Measurements from ENCODE around the gene KCNN3. TPM values are rescaled to one million over a fixed set of nuclear protein-coding genes. Genes with fewer than 3 reads are reported as not detected.

Gene KCNN3
- total and polyA plus RNA-seq, 2 of the 8 experiments (the other 6 are each of a cell fraction or from before 2014, with no cell fraction given): 2.8 to 3.7 TPM

DNA sequence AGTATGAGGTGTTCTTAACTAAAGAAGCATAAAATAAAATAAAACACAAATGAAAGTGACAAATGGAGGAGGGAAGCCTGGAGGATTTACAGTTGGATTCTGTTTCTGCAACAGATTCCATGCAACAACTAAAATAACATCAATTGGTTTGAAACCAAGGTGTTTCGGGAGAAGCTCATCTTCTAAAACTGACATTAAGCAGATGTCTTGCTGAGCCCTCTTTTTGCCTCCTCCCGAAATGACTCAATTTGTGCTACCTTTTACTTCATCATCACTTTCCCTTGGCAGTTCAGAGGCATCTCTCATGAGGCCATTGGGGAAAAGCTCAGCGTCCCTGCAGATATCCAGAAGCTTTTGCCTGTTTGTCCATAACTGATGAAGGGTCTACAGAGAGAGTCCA, 140.5 kb downstream of the KCNN3 start:
- H3K27ac ChIP-seq (ENCODE audit: low read depth, low read length): no peak overlapping the region
- no peak overlapping the region for H4K5ac ChIP-seq (ENCODE audit: insufficient read length, low read depth, low read length)
- H4K8ac ChIP-seq (ENCODE audit: extremely low read depth, insufficient read depth, low read length): no peak overlapping the region
- WGBS, 2 experiments (ENCODE audit: extremely low coverage in 1 of 2, insufficient coverage in 1 of 2, insufficient read length in 1 of 2, insufficient replicate concordance in 2 of 2, low coverage in 1 of 2, low lambda C conversion rate in 2 of 2, missing lambda C conversion rate in 1 of 2): 89% methylated on average over 3 of the region's 3 CpGs; no CpG with 5 or more reads in 1 of the 2 experiments
- H3K9ac ChIP-seq (replicated peaks in 1 of 4; ENCODE audit: extremely low read depth in 1 of 4, low read depth in 3 of 4, low read length in 3 of 4): no peak overlapping the region
- no peak overlapping the region for H2BK120ac ChIP-seq (replicated peaks; ENCODE audit: low read depth, low read length)
- no peak overlapping the region for H2BK15ac ChIP-seq (ENCODE audit: low read length)
- H3K23me2 ChIP-seq (ENCODE audit: low read depth, low read length): no peaks in the 10 kb centered on the region
- H2BK20ac ChIP-seq (ENCODE audit: low read length): no peak overlapping the region
- no peaks in the 10 kb centered on the region for H3K27me3 ChIP-seq (replicated peaks in 1 of 4; ENCODE audit: control insufficient read depth in 3 of 4, extremely low read depth in 1 of 4, insufficient read depth in 3 of 4, low read length in 3 of 4)
- H4K20me1 ChIP-seq (replicated peaks in 1 of 2; ENCODE audit: control insufficient read depth in 1 of 2, insufficient read depth in 2 of 2, low read length in 2 of 2): no peaks in the 10 kb centered on the region
- H2BK5ac ChIP-seq (ENCODE audit: low read depth, low read length): no peak overlapping the region
- no peak overlapping the region for H3K4me2 ChIP-seq (ENCODE audit: insufficient read depth in 1 of 2, low read depth in 2 of 2, low read length in 2 of 2)
- CTCF ChIA-PET (ENCODE audit: partially characterized antibody): interaction anchor here (0.8 to 2.7 kb wide), 17 partner anchors 8 to 250 kb away, joined by 3 to 19 read pairs (median 4); no protein-coding TSS in a partner anchor
- no peak overlapping the region for H3K56ac ChIP-seq (replicated peaks; ENCODE audit: insufficient read length, low read depth, low read length)
- H4K91ac ChIP-seq (replicated peaks; ENCODE audit: insufficient read length, low read length): no peak overlapping the region
- no peaks in the 10 kb centered on the region for H3K79me2 ChIP-seq (ENCODE audit: control insufficient read depth in 1 of 2, insufficient read depth in 2 of 2, low read length in 2 of 2)
- no peaks in the 10 kb centered on the region for H3K79me1 ChIP-seq (ENCODE audit: low read depth, low read length)
- no peak for FAIRE-seq
- peaks cover 3 to 17% (median 8%) of the 10 kb centered on the region in 4 experiments; a peak in 6 of 7 replicates for H3K4me1 ChIP-seq (replicated peaks in 1 of 4; ENCODE audit: control insufficient read depth in 3 of 4, insufficient read depth in 4 of 4, low read length in 3 of 4)
- no peaks in the 10 kb centered on the region for H3K9me3 ChIP-seq (ENCODE audit: insufficient read depth in 2 of 2, low read depth in 1 of 2, low read length in 1 of 2)
- no peak overlapping the region for H3K4me3 ChIP-seq (ENCODE audit: extremely low read depth in 1 of 4, insufficient read depth in 2 of 4, low read depth in 3 of 4, low read length in 4 of 4)
- peak overlapping the region; percentile 0; the same call in 1 of the 2 replicates for H2BK12ac ChIP-seq (ENCODE audit: low read depth, low read length)
- DNase-seq (ENCODE audit: low read depth in 1 of 2, low spot score in 2 of 2): no peak
- POLR2A ChIA-PET (ENCODE audit: partially characterized antibody): interaction anchor here (0.9 to 1.8 kb wide), 3 partner anchors 14 to 137 kb away, joined by 3 to 4 read pairs (median 4); no protein-coding TSS in a partner anchor
- H2AK5ac ChIP-seq (ENCODE audit: low read depth, low read length): no peak overlapping the region
- no peak overlapping the region for H2AFZ ChIP-seq (ENCODE audit: low read length)
- H3K36me3 ChIP-seq (ENCODE audit: control insufficient read depth in 2 of 4, insufficient read depth in 4 of 4, low read length in 3 of 4): no peaks in the 10 kb centered on the region
- no peak overlapping the region for H3K23ac ChIP-seq (ENCODE audit: insufficient read length)
- no peak overlapping the region for H3K4ac ChIP-seq (replicated peaks; ENCODE audit: insufficient read length, low read depth, low read length)
- H3K14ac ChIP-seq (ENCODE audit: insufficient read length): no peak overlapping the region
- no peak for TF ChIP-seq TBP (IDR thresholded peaks at IDR 0.05; ENCODE audit: low read depth, low read length)
- TF ChIP-seq SUZ12 (IDR thresholded peaks at IDR 0.05; ENCODE audit: low read length): no peak
- TF ChIP-seq TAF1 (IDR thresholded peaks at IDR 0.05; ENCODE audit: low read depth, low read length): no peak
- no peak for TF ChIP-seq BRCA1 (IDR thresholded peaks at IDR 0.05; ENCODE audit: low read depth, low read length)
- TF ChIP-seq TCF12 (IDR thresholded peaks at IDR 0.05; ENCODE audit: low read depth, low read length): no peak
- TF ChIP-seq KDM1A (IDR thresholded peaks at IDR 0.05; ENCODE audit: borderline replicate concordance, low read length): no peak
- no peak for TF ChIP-seq GABPA (IDR thresholded peaks at IDR 0.05; ENCODE audit: borderline replicate concordance, insufficient read depth, low read length)
- no peak overlapping the region; the same call in 1 of the 2 replicates for H3K18ac ChIP-seq (ENCODE audit: extremely low read depth, low read length)
